ENCODE data around the gene ACOXL. TPM values are rescaled to one million over a fixed set of nuclear protein-coding genes. Genes with fewer than 3 reads are reported as not detected.

ACOXL gene
- total RNA-seq, 2 donors from 2014 or later, result not detected

DNA sequence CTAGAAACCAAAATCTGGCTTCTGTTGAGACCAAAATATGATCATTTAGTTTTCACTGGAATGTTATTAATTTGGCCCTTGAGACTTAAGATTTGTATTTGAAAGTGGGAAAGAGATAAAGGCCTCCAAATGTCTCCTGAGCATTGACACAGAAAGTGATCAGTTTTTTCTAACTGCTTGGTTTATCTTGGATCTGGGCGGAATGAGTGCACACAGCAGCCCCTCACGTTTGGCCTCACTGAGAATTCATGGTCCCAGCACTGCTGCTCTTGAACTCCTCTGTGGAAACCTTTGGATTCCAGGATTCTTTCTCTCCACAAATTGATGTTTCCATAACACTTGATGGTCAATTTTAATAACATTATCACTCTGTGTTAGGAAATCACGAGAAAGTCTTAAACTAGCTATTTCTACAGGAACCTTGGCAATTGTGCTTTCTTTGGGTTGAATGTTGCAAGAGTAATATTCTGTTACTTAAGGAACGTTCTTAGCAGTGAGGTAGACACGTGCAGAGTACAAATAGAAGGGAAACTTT, 208.1 kb downstream of the ACOXL start:
- Histone ChIP-seq H3K4me1 (ENCODE audit: control insufficient read depth in 1 of 2, low read depth in 2 of 2) (no peaks in the 10 kb centered on the region), H3K36me3 (no peaks in the 10 kb centered on the region), H3K9me3 (no peaks in the 10 kb centered on the region), H3K27me3 (replicated peaks; ENCODE audit: insufficient read depth) (no peaks in the 10 kb centered on the region), H3K4me3 (no peak overlapping the region), H3K27ac (no peak overlapping the region)
- TF ChIP-seq, protein P1, sequence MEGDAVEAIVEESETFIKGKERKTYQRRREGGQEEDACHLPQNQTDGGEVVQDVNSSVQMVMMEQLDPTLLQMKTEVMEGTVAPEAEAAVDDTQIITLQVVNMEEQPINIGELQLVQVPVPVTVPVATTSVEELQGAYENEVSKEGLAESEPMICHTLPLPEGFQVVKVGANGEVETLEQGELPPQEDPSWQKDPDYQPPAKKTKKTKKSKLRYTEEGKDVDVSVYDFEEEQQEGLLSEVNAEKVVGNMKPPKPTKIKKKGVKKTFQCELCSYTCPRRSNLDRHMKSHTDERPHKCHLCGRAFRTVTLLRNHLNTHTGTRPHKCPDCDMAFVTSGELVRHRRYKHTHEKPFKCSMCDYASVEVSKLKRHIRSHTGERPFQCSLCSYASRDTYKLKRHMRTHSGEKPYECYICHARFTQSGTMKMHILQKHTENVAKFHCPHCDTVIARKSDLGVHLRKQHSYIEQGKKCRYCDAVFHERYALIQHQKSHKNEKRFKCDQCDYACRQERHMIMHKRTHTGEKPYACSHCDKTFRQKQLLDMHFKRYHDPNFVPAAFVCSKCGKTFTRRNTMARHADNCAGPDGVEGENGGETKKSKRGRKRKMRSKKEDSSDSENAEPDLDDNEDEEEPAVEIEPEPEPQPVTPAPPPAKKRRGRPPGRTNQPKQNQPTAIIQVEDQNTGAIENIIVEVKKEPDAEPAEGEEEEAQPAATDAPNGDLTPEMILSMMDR (IDR thresholded peaks at IDR 0.05), result no peak
- ATAC-seq (ENCODE audit: insufficient number of reproducible peaks, low FRiP score, low read depth) (no peak), DNase-seq (ENCODE audit: low spot score) (no peak)

DNA sequence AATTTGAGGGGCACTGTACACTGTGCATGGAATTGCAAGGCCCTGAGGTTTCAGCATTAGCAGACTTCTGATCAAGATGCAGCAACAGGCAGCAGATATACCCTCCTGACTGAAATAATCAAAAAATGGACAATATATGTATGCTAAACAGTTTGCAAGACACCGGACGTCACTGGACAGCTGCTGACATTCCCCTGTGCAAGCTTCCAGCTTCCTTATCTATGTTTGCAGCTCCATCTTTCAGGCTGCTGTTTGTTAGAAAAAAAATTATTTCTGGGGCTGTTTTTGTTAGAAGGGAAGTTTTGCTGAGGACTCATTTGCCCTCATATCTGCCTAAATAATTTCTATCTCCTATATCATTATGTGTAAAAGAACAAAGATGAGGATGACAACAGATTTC, 208.9 kb downstream of the ACOXL start:
- Histone ChIP-seq H3K27ac (no peak overlapping the region), H3K27me3 (replicated peaks; ENCODE audit: insufficient read depth) (no peaks in the 10 kb centered on the region), H3K36me3 (no peaks in the 10 kb centered on the region), H3K4me3 (no peak overlapping the region), H3K4me1 (ENCODE audit: control insufficient read depth in 1 of 2, low read depth in 2 of 2) (no peaks in the 10 kb centered on the region), H3K9me3 (no peaks in the 10 kb centered on the region)
- TF ChIP-seq, protein P1 (IDR thresholded peaks at IDR 0.05), result no peak
- ATAC-seq (ENCODE audit: insufficient number of reproducible peaks, low FRiP score, low read depth) (no peak), DNase-seq (ENCODE audit: low spot score) (no peak)

DNA sequence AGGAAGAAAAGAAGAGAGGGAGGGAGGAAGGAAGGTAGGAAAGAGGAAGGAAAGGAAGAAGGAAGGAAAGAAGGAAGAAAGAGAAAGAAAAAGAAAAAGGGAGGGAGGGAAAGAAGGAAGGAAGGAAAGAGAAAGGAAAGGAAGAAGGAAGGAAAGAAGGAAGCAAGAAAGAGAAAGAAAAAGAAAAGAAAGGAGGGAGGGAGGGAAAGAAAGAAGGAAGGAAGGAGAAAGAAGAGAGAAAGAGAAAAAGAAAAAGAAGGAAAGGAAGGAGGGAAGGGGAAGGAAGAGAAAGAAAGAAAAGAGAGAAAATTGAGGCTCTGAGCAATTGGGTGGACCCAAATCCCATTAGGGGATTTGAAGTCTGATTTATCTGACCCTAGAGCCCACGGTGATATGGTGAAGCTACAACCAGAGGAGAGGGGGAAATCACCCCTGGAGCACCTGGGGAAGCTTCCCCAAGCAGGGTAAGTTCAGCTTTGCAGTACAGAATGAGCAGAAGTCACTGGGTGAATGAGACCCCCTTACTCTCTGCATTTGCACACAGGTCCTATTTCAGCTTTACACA, 210.8 kb downstream of the ACOXL start:
- DNase-seq (ENCODE audit: low spot score) (no peak), ATAC-seq (ENCODE audit: insufficient number of reproducible peaks, low FRiP score, low read depth) (no peak)
- no peaks in the 10 kb centered on the region for H3K27me3 ChIP-seq (replicated peaks; ENCODE audit: insufficient read depth)
- no peaks in the 10 kb centered on the region for H3K4me1 ChIP-seq (ENCODE audit: control insufficient read depth in 1 of 2, low read depth in 2 of 2)
- H3K27ac ChIP-seq, result no peak overlapping the region
- TF ChIP-seq, protein P1 (IDR thresholded peaks at IDR 0.05), result no peak
- no peaks in the 10 kb centered on the region for H3K36me3 ChIP-seq
- H3K4me3 ChIP-seq, result no peak overlapping the region
- H3K9me3 ChIP-seq, result no peaks in the 10 kb centered on the region

DNA sequence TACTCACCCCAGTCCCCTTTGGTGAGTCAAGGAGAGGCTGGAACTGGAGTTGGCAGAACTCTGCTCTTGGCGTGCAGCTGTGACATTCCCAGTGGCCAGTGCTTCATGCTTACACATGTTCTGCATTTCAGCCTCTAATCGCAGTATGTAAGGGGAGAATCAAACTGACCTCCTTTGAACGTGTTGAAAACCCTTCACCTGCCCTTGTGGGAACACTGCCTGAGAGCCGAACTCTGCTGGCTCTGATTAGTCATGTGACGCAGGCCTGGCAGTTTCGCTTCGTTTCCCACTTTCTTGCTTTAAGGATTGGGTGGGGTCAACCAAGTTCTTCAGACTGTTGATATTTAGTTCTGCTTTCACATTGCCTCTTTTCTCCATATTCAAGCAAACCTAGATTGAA, 214.5 kb downstream of the ACOXL start:
- DNase-seq (ENCODE audit: low spot score) (no peak), ATAC-seq (ENCODE audit: insufficient number of reproducible peaks, low FRiP score, low read depth) (no peak)
- TF ChIP-seq, protein P1 (IDR thresholded peaks at IDR 0.05), result no peak

DNA sequence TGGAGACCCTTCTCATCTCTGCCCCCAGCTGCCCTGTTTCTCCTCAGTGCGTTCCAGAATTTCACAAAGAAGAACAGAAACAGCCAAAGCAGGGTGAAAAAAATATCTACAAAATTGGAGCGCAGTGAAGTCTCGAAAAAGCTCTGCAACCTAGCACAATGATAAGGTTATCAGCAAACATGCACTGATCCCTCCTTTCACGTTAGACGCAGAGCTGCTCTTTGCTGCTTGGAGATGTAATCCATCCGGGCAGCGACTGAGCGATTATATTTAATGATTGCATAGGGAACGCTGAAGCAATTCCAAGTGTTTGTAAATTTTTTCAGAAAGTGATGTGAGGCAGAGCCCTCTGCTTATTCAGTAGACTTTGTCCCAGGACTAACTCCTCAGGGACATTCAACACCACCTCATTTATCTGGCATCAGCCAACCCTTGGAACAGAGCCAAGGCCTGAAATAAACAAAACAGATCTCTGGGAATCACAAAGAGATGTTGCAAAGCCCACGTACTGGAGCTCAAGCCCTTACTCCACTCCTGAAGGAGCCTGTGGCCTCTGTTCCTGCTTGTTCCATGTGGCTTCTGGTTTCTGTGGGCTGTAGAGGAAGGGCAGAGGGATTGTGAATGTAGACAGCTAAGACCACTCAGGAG, 215.8 kb downstream of the ACOXL start:
- Histone ChIP-seq H3K27ac (no peak overlapping the region), H3K27me3 (replicated peaks; ENCODE audit: insufficient read depth) (no peaks in the 10 kb centered on the region), H3K9me3 (no peaks in the 10 kb centered on the region), H3K4me3 (no peak overlapping the region), H3K36me3 (no peaks in the 10 kb centered on the region), H3K4me1 (ENCODE audit: control insufficient read depth in 1 of 2, low read depth in 2 of 2) (no peaks in the 10 kb centered on the region)
- DNase-seq (ENCODE audit: low spot score) (no peak), ATAC-seq (ENCODE audit: insufficient number of reproducible peaks, low FRiP score, low read depth) (no peak)
- TF ChIP-seq, protein P1 (IDR thresholded peaks at IDR 0.05), result no peak

More for the DNA sequence above, 214.5 kb downstream of the ACOXL start:
- Histone ChIP-seq H3K36me3 (no peaks in the 10 kb centered on the region), H3K27me3 (replicated peaks; ENCODE audit: insufficient read depth) (no peaks in the 10 kb centered on the region), H3K9me3 (no peaks in the 10 kb centered on the region), H3K27ac (no peak overlapping the region), H3K4me3 (no peak overlapping the region), H3K4me1 (ENCODE audit: control insufficient read depth in 1 of 2, low read depth in 2 of 2) (no peaks in the 10 kb centered on the region)

All from thoracic aorta (tissue), 2 donors.